Suprapubic skin (tissue), 3 donors: Measurements from ENCODE around the gene ELL3.

Experiments
- CTCF ChIP-seq, 2 donors: fragments of 200-600 bp in 1 of 2; fragments of 450-650 bp in 1 of 2; sonication (generic) in 1 of 2; IDR thresholded peaks; one replicate each; pipeline ENCODE4 v1.5.1; 2016 to 2019; ENCODE audit warnings: antibody characterized with exemption in 2 of 2, mild to moderate bottlenecking in 1 of 2, moderate library complexity in 1 of 2
- POLR2A ChIP-seq, 2 donors: fragments of 450-650 bp; IDR thresholded peaks; one replicate each; pipeline ENCODE4 v1.6.1; 2017; ENCODE audit warnings: antibody characterized with exemption in 2 of 2, mild to moderate bottlenecking in 2 of 2, moderate library complexity in 2 of 2

GRCh38 chr15:43751885-43752284 lies 24.9 kb downstream of the ELL3 start:
- no peak for TF ChIP-seq CTCF (IDR thresholded peaks at IDR 0.05)
- no peak for TF ChIP-seq POLR2A (IDR thresholded peaks at IDR 0.05)
